HG03521 (cell line): ENCODE data around the gene FKBP8.
"Not testable (repeated sequence)": the region's sequence is repeated elsewhere in the genome, so short reads cannot be mapped to it uniquely, and the experiment has no call there.

Experiments
- ATAC-seq: cut with Tn5 transposase; IDR thresholded peaks from one replicate; pipeline ENCODE4 v1.9.1; 2021; ENCODE audit warnings: mild to moderate bottlenecking, moderate library complexity; ENCODE audit not compliant: unreplicated experiment

Gene FKBP8

GRCh38 chr19:18542941-18543813 lies at the start of gene FKBP8:
Gene FKBP8, minus strand, starts transcription at chr19:18543573. Its CDS starts 1,603 bp downstream, at chr19:18541970.
- peak; percentile 94 for ATAC-seq

- ATAC-seq = not testable (repeated sequence)
Observed at GRCh38 chr19:18592732-18593131, 49.4 kb upstream of the FKBP8 start.

DNA sequence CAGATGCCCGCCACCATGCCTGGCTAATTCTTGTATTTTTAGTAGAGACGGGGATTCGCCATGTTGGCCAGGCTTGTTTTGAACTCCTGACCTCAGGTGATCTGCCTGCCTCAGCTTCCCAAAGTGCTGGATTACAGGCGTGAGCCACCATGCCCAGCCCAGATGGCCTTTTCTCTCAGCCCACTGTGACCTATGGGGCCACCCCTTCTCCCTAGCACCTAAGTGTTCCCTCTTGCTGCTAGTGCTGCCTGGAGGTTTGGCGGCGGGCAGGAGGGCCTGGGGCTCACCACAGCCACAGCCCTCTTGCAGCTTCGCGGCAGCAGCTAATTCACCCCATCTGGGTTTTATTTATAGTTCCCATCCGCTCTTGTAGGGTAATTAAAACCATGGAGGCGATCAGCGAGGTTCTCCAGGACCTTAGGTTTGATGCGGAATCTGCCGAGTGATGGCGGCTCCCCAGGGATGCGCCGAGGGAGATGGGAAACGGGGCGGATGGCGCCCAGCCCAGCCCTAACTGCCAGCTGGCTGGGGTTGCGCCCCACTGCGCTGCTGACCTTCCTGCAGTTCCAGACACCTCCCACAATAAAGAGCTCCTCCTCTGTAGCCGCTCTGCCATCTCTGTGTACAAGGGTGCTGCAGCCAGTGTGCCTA lies 48.5 kb upstream of the FKBP8 start:
- no peak for ATAC-seq

DNA sequence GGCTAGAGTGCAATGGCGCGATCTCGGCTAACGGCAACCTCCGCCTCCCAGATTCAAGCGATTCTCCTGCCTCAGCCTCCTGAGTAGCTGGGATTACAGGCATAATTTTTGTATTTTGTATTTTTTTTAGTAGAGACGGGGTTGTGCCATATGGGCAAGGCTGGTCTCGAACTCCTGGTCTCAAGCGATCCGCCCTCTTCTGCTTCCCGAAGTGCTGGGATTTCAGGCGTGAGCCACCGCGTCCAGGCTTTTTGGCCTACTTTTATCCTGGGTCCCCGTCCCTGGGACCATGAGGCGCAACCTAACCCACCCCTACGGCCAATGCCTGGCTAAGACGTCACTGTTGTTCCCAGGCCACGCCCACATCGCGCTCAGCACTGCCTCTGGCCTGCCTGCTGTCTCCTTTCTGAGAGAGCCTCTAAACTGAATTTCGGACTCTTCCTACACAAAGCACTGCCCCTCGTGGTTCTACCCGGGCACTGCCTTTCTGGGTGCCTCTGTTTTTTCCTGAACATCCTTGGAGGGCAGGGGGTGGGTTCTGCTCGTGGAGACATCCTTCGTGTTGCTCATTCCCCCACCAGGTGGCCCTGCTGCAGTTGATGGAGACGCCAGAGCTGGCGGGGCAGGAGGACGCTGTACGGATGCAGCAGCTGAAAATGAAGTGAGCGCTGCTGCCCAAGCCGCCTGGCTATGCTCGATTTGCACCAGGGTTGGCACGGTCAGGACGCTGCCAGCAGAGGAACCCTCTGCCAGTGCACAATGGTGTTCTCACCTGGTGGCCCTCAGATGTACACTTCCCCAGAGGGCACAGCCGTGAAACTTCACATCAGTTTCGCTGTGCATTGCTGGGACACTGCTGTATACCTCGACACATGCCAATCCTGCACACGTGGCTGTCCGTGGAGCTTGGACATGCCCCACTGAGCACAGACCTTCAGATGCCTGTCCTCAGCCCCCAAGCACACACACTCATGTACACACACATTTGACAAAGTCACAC lies 47.2 kb upstream of the FKBP8 start:
- no peak for ATAC-seq

- ATAC-seq = peak; percentile 22
Observed at GRCh38 chr19:18589380-18590272, 46.3 kb upstream of the FKBP8 start.

- peak; percentile 65 for ATAC-seq
Observed at GRCh38 chr19:18588611-18589379, 45.4 kb upstream of the FKBP8 start, which contains the start of gene REX1BD. Gene REX1BD, plus strand, starts transcription at chr19:18588798. Its CDS starts 4 bp downstream, at chr19:18588802.

- no peak for ATAC-seq
Observed at GRCh38 chr19:18587962-18588610, 44.7 kb upstream of the FKBP8 start.

- ATAC-seq = no peak
Observed at GRCh38 chr19:18587561-18587960, 44.2 kb upstream of the FKBP8 start.

GRCh38 chr19:18586306-18586705 lies 42.9 kb upstream of the FKBP8 start:
- ATAC-seq = no peak

DNA sequence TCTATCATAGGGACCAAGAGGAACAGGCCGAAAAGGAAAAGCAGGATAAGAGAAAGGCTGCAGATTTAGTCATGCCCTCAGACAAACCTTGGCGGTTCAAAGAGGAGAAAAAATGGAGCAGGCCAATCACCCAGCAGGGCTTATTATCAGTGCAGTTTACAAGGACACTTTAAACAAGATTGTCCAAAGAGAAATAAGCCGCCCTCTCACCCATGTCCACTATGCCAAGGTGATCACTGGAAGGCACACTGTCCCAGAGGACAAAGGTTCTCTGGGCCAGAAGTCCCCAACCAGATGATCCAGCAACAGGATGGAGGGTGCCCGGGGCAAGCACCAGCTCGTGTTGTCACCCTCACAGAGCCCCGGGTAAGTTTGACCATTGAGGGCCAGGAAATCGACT lies 36.9 kb upstream of the FKBP8 start:
- ATAC-seq = no peak

DNA sequence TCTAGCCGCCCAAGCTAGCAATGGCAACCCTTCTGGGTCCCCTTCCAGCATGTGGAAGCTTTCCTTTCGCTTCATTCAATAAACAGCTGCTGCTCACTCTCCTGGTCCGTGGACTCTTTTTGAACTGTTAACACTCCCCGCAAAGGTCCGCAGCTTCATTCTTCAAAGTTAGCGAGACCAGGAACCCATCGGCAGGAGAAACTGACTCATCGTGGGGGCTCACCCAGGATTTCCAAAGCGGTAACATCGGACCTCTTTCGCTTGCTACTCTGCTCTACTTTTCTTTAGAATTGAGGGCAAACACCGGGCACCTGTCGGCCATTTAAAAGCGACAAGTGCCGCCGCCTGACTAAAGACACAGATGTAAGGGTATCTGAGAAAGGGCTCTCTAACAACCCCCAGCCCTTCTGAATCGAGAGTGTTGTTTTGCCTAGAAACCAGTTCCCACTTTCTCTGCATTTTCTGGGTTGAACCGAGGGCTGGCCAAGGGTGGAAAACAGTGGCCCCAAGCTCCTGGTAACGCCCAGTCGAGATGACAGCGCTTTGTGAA lies 34.1 kb upstream of the FKBP8 start:
- no peak for ATAC-seq

- no peak for ATAC-seq
Observed at GRCh38 chr19:18576383-18576782, 33.0 kb upstream of the FKBP8 start.

DNA sequence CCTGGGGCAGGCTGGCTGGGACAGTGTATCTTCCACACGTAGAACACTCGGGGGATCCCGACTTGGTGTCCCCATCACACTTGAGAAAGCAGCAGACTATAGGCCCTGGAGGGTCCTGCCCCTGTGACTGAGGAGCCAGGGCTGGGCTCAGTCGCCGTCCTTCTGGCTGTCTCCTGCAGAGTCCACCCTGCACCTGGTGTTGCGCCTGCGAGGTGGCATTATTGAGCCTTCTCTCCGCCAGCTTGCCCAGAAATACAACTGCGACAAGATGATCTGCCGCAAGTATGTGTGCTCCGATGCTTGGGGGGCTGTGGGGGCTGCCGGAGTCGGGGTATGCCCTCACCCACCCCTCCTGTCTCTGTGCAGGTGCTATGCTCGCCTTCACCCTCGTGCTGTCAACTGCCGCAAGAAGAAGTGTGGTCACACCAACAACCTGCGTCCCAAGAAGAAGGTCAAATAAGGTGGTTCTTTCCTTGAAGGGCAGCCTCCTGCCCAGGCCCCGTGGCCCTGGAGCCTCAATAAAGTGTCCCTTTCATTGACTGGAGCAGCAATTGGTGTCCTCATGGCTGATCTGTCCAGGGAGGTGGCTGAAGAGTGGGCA lies 31.4 kb upstream of the FKBP8 start:
- ATAC-seq = no peak

GRCh38 chr19:18571564-18572344 lies 28.4 kb upstream of the FKBP8 start, which contains the start of gene UBA52:
Gene UBA52, plus strand, starts transcription at chr19:18571857. Its CDS starts 1,444 bp downstream, at chr19:18573301.
- ATAC-seq = peak; percentile 93

DNA sequence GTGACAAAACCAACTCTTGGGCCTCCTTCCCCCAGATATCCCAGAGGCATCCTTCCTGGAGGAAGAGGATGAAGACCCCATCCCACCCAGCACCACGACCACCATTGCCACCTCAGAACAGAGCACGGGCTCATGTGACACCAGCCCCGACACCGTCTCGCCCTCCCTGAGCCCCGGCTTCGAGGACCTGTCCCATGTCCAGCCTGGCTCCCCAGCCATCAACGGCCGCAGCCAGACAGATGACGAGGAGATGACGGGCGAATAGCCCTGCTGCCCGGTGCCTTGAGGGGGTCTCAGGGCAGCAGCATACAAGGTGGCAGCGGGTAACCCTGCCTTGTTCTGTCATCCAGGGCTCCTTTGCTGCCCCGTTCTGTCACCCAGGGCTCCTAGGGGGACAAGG lies 25.0 kb upstream of the FKBP8 start:
- ATAC-seq = no peak

DNA sequence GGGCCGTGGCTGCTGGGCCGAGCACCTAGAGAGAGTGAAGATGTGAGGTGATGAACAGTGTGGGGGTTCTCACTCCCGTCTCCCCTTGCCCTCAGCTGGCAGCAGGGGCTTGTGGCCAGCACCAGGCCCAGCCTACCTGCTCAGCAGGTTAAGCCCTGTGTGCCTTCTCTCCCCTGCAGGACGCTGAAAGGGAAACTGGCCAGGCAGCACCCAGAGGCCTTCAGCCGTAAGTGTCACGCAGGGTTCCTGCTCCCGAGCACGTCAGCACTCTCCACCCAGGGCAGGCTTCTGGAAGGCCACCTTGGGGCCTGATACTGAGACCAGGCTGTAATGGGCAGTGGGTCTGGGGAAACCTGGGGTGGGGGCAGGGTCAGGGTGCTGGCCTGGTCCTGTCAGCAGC lies 23.6 kb upstream of the FKBP8 start:
- no peak for ATAC-seq

- ATAC-seq = no peak
Observed at GRCh38 chr19:18562086-18562485, 18.7 kb upstream of the FKBP8 start.
